Esophagus squamous epithelium (tissue), 4 donors: ENCODE results near the gene FAM204A.

ENCODE experiments used
- CTCF ChIP-seq, 6 experiments: fragments of 450-650 bp in 4 of 6; fragments of 200-600 bp in 2 of 6; sonication (generic) in 2 of 6; IDR thresholded peaks; one replicate each; pipeline ENCODE4 v1.5.1; 2016 to 2019; ENCODE audit warnings: antibody characterized with exemption in 6 of 6, mild to moderate bottlenecking in 4 of 6, moderate library complexity in 4 of 6
- POLR2A ChIP-seq, 4 donors: fragments of 450-650 bp; IDR thresholded peaks; one replicate each; pipeline ENCODE4 v1.6.1; 2017; ENCODE audit warnings: antibody characterized with exemption in 4 of 4, mild to moderate bottlenecking in 4 of 4, moderate library complexity in 3 of 4

GRCh38 chr10:118251791-118252190 is 90.3 kb downstream of the FAM204A start:
- TF ChIP-seq CTCF (IDR thresholded peaks at IDR 0.05), result no peak
- no peak for TF ChIP-seq POLR2A (IDR thresholded peaks at IDR 0.05)
